GM06990 (cell line): ENCODE results near the gene TAS2R50.

Experiments
- DNase-seq: peaks from one replicate; pipeline ENCODE4 v3.0.0-alpha.2; 2011; ENCODE audit not compliant: insufficient read length; ENCODE audit errors: extremely low read depth
- H3K27me3 ChIP-seq: replicated peaks from 2 replicates; pipeline ENCODE4 v1.6.0; 2011; ENCODE audit warnings: low read length; ENCODE audit not compliant: control insufficient read depth, insufficient read depth
- H3K36me3 ChIP-seq: 2 replicates; pipeline ENCODE4 v1.5.1; 2011; ENCODE audit warnings: low read length; ENCODE audit not compliant: control insufficient read depth, insufficient read depth
- H3K4me3 ChIP-seq: replicated peaks from 2 replicates; pipeline ENCODE4 v1.5.1; 2011; ENCODE audit warnings: low read depth, mild to moderate bottlenecking, control low read depth, low read length
- TF ChIP-seq, protein P1 (sequence below): IDR thresholded peaks from 2 replicates; pipeline ENCODE4 v1.5.1; 2011; ENCODE audit warnings: low read length, control low read depth, mild to moderate bottlenecking, inconsistent platforms; ENCODE audit not compliant: insufficient read depth, poor library complexity, severe bottlenecking

The TAS2R50 gene

DNA sequence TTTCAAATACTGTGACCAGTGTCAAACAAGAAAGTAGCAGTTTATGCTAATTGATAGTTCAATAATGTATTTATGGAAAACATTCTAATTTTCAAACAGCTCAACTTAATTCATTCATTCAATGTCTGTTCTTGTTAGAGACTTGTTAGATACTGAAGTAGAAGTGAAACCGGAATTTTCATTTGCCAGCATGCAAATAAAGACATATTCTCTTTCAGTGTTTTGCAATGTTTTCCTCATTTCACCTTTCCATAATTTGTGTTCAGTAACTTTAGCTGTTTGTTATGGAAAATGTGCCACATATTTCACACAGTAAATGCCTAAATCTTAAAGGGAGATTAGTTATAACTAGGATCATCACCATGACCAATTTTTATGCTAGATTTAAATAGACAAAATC, 21.2 kb downstream of the TAS2R50 start:
- Histone ChIP-seq H3K4me3 (no peak overlapping the region), H3K27me3 (no peaks in the 10 kb centered on the region), H3K36me3 (no peaks in the 10 kb centered on the region; the same call in 1 of the 2 replicates)
- TF ChIP-seq, protein P1, sequence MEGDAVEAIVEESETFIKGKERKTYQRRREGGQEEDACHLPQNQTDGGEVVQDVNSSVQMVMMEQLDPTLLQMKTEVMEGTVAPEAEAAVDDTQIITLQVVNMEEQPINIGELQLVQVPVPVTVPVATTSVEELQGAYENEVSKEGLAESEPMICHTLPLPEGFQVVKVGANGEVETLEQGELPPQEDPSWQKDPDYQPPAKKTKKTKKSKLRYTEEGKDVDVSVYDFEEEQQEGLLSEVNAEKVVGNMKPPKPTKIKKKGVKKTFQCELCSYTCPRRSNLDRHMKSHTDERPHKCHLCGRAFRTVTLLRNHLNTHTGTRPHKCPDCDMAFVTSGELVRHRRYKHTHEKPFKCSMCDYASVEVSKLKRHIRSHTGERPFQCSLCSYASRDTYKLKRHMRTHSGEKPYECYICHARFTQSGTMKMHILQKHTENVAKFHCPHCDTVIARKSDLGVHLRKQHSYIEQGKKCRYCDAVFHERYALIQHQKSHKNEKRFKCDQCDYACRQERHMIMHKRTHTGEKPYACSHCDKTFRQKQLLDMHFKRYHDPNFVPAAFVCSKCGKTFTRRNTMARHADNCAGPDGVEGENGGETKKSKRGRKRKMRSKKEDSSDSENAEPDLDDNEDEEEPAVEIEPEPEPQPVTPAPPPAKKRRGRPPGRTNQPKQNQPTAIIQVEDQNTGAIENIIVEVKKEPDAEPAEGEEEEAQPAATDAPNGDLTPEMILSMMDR: no peak
- DNase-seq: no peak

DNA sequence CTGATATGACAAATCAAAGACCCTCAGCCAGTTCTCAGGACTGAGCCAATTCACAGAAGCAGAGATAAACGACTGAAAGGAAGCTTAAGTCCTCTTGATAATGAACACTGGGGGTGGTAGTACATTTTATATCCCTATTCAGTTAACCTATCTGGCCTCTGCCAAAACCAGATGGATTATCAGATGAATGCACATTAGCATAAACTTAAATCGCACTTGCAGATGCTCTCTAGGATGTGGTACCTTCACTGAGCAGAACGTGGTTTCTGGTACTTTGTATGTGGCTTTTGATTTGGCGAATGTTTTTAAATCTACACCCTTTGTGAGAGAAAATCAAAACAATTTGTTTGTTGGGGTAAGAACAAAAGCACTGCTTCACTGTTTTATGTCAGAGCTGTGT, 26.5 kb downstream of the TAS2R50 start:
- H3K27me3 ChIP-seq: no peaks in the 10 kb centered on the region
- no peaks in the 10 kb centered on the region; the same call in 1 of the 2 replicates for H3K36me3 ChIP-seq
- DNase-seq: no peak
- TF ChIP-seq, protein P1: no peak
- H3K4me3 ChIP-seq: no peak overlapping the region

DNA sequence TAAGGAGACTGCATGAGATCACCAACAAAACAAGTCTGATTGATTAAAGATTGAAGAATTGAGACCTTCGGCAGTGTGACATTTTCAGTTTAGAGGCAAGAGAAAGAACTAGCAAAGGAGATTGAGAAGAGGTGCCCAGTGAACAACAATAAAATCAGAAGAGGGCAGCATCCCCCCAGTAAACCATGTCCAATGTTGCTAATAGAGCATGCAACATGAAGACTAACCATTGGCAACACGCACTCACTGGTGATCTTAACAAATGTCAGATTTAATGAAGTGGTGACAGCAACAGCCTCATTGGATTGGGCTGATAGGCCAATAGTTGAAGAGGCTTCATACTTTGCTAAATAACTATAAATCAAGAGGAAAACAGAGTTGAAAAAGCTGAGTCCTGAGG, 26.9 kb downstream of the TAS2R50 start:
- Histone ChIP-seq H3K4me3 (no peak overlapping the region), H3K27me3 (no peaks in the 10 kb centered on the region), H3K36me3 (no peaks in the 10 kb centered on the region; the same call in 1 of the 2 replicates)
- TF ChIP-seq, protein P1: no peak
- no peak for DNase-seq

DNA sequence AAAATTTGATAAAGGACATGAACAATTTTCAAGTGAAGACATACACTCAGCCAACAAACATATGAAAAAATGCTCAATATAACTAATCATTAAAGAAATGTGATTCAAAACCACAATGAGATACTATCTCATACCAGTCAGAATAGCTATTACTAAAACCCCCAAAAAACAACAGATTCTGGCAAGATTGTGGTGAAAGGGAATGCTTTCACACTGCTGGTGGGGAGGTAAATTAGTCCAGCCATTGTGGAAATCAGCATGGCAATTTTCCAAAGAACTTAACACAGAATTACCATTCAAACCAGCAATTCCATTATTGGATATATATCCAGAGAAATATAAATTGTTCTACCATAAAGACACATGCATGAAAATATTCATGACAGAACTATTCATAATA, 29.0 kb downstream of the TAS2R50 start:
- Histone ChIP-seq H3K27me3 (no peaks in the 10 kb centered on the region), H3K36me3 (no peaks in the 10 kb centered on the region), H3K4me3 (no peak overlapping the region)
- no peak for DNase-seq
- TF ChIP-seq, protein P1: no peak

DNA sequence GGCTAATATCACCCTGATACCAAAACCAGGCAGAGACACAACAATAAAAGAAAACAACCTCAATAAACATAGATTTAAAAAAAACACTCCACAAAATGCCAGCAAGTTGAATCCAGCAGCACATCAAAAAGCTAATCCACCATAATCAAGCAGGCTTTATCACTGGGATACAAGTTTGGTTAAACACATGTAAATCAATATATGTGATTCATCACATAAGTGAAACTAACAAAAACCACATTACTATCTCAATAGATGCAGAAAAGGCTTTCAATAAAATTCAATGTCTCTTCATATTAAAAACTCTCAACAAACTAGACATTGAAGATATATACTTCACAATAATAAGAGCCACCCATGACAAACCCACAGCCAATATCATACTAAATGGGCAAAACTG, 30.6 kb downstream of the TAS2R50 start:
- TF ChIP-seq, protein P1: no peak
- H3K27me3 ChIP-seq: no peaks in the 10 kb centered on the region
- no peak overlapping the region for H3K4me3 ChIP-seq
- no peaks in the 10 kb centered on the region for H3K36me3 ChIP-seq
- no peak for DNase-seq

DNA sequence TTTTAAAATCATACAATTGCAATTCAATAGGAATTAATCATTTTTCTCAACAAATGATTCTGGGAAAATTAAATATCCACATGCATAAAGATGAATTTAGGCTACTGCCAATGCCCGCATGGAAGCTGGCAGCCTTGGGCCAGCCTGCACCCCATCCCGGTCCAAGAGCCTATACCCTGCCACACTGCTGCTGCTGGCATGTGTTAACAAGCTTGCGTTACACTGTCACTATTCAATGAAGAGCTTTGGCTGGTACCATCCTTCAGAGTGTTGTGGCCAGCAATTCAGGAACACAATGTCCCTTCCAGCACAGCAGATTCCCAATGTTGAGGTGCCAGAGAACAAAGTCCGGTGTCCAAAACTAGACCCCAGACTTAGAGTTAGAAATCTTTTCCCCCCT, 34.1 kb downstream of the TAS2R50 start:
- H3K36me3 ChIP-seq: no peaks in the 10 kb centered on the region
- DNase-seq: no peak
- H3K27me3 ChIP-seq: no peaks in the 10 kb centered on the region
- H3K4me3 ChIP-seq: no peak overlapping the region
- TF ChIP-seq, protein P1: no peak
